Pancreas (tissue), 10 donors: ENCODE results near the gene CACNG7. TPM values are rescaled to one million over a fixed set of nuclear protein-coding genes. Genes with fewer than 3 reads are reported as not detected.

Experiments used
- ATAC-seq, 4 donors: fragments of 200-7000 bp; cut with Tn5 transposase; one replicate each; pipeline versions ENCODE4 v1.8.0 to v1.9.1; 2020; ENCODE audit warnings: mild to moderate bottlenecking in 4 of 4, moderate library complexity in 4 of 4
- DNase-seq, 6 donors: peaks; one replicate each; pipeline ENCODE4 v3.0.0-alpha.2; 2020
- FAIRE-seq: peaks from 2 replicates; lab custom pipeline; 2012; peaks lifted over from hg19 to GRCh38; lab: Jason Lieb, UNC
- H3K27ac ChIP-seq, 4 donors: fragments of 200-600 bp; sonication (generic); 1 replicate in 3 of 4; 2 replicates in 1 of 4; pipeline versions ENCODE4 v1.5.0 to v1.8.0; 2020
- H3K27me3 ChIP-seq, 4 donors: fragments of 200-600 bp; one replicate each; pipeline ENCODE4 v1.8.0; 2021
- H3K36me3 ChIP-seq, 3 donors: fragments of 200-600 bp; sonication (generic) in 1 of 3; one replicate each; pipeline versions ENCODE4 v1.5.0 to v1.8.0; 2020 to 2021
- H3K4me1 ChIP-seq, 3 donors: fragments of 200-600 bp; one replicate each; pipeline ENCODE4 v1.8.0; 2021
- H3K4me3 ChIP-seq, 4 donors: fragments of 200-600 bp; sonication (generic) in 2 of 4; one replicate each; pipeline versions ENCODE4 v1.5.0 to v1.8.0; 2020 to 2021
- H3K9me3 ChIP-seq, 4 donors: fragments of 200-600 bp; one replicate each; pipeline ENCODE4 v1.8.0; 2021
- WGBS, 2 donors: extraction: QIAGEN DNeasy Blood & Tissue Kit; methylation state at CpG; one replicate each; pipeline ENCODE4 v1.1.7; 2013; 5-methylcytosine and 5-hydroxymethylcytosine counted together
- intact Hi-C, 3 donors: fragments of 100-400 bp; cut with DNase I; formaldehyde crosslinking; loops; one replicate each; pipeline versions ENCODE4 v1.11.1 to v1.14.2; 2022
- polyA plus RNA-seq, 2 donors: library from polyadenylated mRNA; stranded (reverse); fragments of 200-250 nt; gene quantifications; one replicate each; pipeline ENCODE4 v1.2.3, GENCODE V29; 2013
- total RNA-seq, 6 donors: library from RNA; stranded (reverse); fragmentation: NEBNext Ultra II Directional in 4 of 6; extraction: Animal tissue kit (Norgen Biotek cat#: 25700) in 4 of 6; gene quantifications; one replicate each; pipeline versions ENCODE4 v1.2.1 to v1.2.4, GENCODE V29; 2021 to 2023
- TF ChIP-seq, protein P1 (sequence below), 4 donors: fragments of 200-600 bp; sonication (generic) in 3 of 4; IDR thresholded peaks; one replicate each; pipeline versions ENCODE4 v1.5.0 to v1.8.0; 2021; ENCODE audit warnings: antibody characterized with exemption in 4 of 4
- donor health status: healthy with polysubstance abuse.
- donor health status: DM: no; HTN: no; CAD: no; lungs with moderate emphysema.
- donor health status: DM: no; HTN: no; CAD: no.
- donor health status: control.
- donor health status: control.
- donor health status: Bipolar disorder and iron deficiency.
- donor health status: DM: yes; HTN: yes; CAD: no.
- donor health status: DM: no; HTN: no; CAD: no.
- donor health status: DM: no; HTN: no; CAD: no.
- donor health status: DM: yes; HTN: yes; CAD: no.

CACNG7 gene
- total and polyA plus RNA-seq, 8 donors, result 0.02 to 0.09 (median 0.06) TPM; not detected in 4

DNA sequence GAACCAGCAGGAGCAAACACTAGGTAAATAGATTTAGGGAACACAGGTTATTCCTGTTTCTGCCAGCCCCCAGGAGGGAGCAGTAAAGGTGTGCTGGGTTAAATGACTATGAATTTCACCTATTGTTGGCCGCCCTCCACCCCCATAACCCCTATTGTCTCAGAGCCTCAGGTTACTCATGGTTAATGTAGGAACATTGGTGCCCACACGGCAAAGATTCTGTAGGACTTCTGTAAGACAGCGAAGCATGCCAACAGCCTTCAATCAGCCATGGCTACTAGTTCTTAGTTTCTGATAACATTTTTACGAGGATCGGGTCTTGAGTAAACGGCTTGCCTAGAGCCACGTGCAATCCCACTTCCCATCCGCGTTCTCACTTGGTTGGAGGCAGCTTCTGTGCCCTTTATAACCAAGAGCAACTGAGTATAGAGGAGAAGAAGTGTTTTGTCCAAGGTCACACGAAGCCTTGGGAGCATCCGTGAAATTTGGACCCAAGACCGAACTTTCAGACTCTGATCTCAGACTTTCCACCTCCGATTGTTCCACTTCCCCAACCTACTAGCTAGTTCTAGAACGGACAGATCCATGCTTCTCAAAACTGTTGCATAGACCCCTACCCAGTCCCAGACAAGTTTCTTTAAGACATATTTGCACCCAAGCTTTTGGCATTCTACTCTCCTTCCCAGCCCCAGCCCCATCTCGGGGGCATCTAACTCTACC lies 48.5 kb downstream of the CACNG7 start:
- ATAC-seq, result no peak

DNA sequence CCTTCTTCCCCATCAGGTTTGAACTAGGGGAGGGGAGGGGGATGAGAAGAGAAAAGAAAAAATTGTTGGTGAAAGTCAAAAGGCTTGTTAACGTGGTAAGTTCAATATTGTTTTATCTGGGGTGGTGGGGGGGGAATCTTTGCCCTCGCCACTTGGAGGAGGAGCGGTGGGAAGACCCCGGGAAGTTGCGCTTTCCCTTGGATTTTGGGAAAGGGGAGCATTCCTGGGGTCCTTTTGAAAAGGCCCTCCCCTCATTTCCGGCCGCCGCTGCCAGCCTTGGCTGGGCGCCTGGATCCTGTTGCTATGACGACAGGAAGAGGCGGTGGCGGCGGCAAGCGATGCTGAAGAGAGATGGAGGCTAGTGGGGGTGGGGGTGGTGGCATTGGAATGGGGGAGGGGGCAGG lies 49.1 kb downstream of the CACNG7 start:
- 2 to 3% methylated on average over 10 to 14 of the region's 14 CpGs for WGBS, 2 donors

More for the DNA sequence above, 48.5 kb downstream of the CACNG7 start:
- Histone ChIP-seq H3K36me3 (no peaks in the 10 kb centered on the region), H3K27ac (no peak overlapping the region), H3K27me3 (no peaks in the 10 kb centered on the region), H3K9me3 (no peaks in the 10 kb centered on the region), H3K4me1 (no peaks in the 10 kb centered on the region), H3K4me3 (no peak overlapping the region)
- intact Hi-C loops, result no loop called here
- DNase-seq (no peak), FAIRE-seq (no peak)
- 2% methylated on average over 15 of the region's 15 CpGs for WGBS, 2 donors
- TF ChIP-seq, protein P1, sequence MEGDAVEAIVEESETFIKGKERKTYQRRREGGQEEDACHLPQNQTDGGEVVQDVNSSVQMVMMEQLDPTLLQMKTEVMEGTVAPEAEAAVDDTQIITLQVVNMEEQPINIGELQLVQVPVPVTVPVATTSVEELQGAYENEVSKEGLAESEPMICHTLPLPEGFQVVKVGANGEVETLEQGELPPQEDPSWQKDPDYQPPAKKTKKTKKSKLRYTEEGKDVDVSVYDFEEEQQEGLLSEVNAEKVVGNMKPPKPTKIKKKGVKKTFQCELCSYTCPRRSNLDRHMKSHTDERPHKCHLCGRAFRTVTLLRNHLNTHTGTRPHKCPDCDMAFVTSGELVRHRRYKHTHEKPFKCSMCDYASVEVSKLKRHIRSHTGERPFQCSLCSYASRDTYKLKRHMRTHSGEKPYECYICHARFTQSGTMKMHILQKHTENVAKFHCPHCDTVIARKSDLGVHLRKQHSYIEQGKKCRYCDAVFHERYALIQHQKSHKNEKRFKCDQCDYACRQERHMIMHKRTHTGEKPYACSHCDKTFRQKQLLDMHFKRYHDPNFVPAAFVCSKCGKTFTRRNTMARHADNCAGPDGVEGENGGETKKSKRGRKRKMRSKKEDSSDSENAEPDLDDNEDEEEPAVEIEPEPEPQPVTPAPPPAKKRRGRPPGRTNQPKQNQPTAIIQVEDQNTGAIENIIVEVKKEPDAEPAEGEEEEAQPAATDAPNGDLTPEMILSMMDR (IDR thresholded peaks at IDR 0.05), result no peak

DNA sequence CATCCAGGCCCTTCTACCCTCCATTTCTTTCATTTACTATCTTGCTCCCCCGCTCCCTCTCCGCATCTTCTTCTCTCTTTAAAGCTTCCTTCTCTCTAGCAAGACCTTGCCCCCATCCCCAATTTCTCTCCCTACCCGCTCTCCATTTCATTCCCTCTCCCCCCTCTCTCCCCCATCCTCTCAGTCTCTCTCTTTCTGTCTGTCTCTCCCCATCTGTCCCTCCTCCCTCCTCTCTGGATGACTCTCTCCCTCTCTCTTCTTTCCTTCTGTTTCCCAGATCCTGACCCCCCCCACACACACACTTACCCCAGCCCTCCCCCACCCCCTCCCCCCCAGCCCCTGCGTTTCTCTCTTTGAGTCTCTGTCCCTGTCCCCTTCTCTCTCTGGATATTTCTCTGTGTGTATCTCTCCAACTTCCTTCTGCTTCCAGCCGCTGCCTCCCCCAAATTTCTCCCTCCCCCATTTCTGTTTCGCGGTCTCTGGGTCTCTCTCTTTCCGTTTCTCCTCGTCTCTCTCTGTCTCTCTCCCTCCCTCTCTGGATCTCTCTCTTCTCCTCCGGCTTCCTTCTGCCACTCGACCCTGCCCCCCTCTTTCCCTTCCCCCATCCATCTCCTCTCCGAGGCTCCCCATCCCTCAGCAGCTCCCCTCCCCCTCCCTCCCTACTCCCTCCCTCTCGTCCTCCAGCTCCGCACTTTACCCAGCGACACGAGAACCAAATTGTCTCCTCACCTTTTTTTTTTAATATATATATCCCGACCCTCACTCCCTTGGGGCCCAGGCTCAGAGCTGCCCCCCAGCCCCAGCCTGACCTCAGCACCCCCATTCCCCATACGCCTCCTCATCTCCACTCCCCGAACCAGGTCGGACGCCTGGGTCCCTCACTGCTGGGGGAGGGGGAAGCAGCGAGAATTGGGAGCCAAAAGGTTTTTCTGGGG lies 50.0 kb downstream of the CACNG7 start:
- 1 to 2% methylated on average over 21 to 22 of the region's 22 CpGs for WGBS, 2 donors
- Histone ChIP-seq H3K27ac (no peak overlapping the region), H3K4me3 (no peak overlapping the region), H3K4me1 (no peaks in the 10 kb centered on the region), H3K36me3 (no peaks in the 10 kb centered on the region), H3K27me3 (no peaks in the 10 kb centered on the region), H3K9me3 (no peaks in the 10 kb centered on the region)
- intact Hi-C loops, result no loop called here
- FAIRE-seq (no peak), ATAC-seq (no peak), DNase-seq (no peak)
- TF ChIP-seq, protein P1 (IDR thresholded peaks at IDR 0.05), result no peak

More for the DNA sequence above, 49.1 kb downstream of the CACNG7 start:
- H3K36me3 ChIP-seq, result no peaks in the 10 kb centered on the region
- no peaks in the 10 kb centered on the region for H3K4me1 ChIP-seq
- TF ChIP-seq, protein P1 (IDR thresholded peaks at IDR 0.05), result no peak
- ATAC-seq, result no peak
- H3K27me3 ChIP-seq, result no peaks in the 10 kb centered on the region
- DNase-seq, result peak in 1 of 6 donors; percentile 10
- no peak overlapping the region for H3K4me3 ChIP-seq
- intact Hi-C loops, result no loop called here
- no peak for FAIRE-seq
- no peaks in the 10 kb centered on the region for H3K9me3 ChIP-seq
- no peak overlapping the region for H3K27ac ChIP-seq

DNA sequence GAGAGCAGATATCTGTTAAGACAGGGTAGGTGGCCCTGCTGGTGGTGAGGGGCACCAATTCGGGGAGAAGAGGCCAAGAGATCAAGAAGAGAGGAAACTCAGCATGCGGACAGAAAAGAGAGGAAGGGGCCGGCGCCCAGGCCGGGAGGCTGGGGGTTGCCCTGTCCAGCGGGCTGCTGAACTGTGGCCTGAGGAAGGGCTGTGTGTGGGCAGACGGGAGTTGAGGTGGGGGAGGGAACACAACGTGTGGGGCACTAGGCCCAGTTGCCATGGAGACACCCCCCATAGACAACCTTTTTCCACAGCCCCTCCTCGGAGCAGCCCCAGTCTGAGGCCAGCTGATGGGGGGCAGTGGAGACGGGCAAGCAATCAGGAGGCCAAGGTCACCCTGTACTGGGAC lies 51.1 kb downstream of the CACNG7 start:
- no peak for DNase-seq
- no peak for FAIRE-seq
- WGBS, 2 donors, result 4% methylated on average over 10 of the region's 10 CpGs
- H3K27me3 ChIP-seq, result no peaks in the 10 kb centered on the region
- H3K9me3 ChIP-seq, result no peaks in the 10 kb centered on the region
- H3K4me3 ChIP-seq, result no peak overlapping the region
- ATAC-seq, result no peak
- no peak overlapping the region for H3K27ac ChIP-seq
- no peaks in the 10 kb centered on the region for H3K36me3 ChIP-seq
- intact Hi-C loops, result no loop called here
- H3K4me1 ChIP-seq, result no peaks in the 10 kb centered on the region
- TF ChIP-seq, protein P1 (IDR thresholded peaks at IDR 0.05), result no peak
